Neural cell (in vitro differentiated cells): ENCODE data around the gene PICALM.

Source experiments
- CTCF ChIP-seq: fragments of 450-650 bp; IDR thresholded peaks from 2 replicates; pipeline ENCODE4 v1.5.1; 2014; ENCODE audit warnings: antibody characterized with exemption, mild to moderate bottlenecking, moderate library complexity; ENCODE audit not compliant: poor library complexity, severe bottlenecking
- EP300 ChIP-seq: fragments of 450-650 bp; conservative IDR thresholded peaks from 2 replicates; pipeline ENCODE4 v1.6.1; 2014; ENCODE audit warnings: antibody characterized with exemption, mild to moderate bottlenecking, moderate library complexity; ENCODE audit not compliant: poor library complexity, severe bottlenecking
- EZH2 ChIP-seq: fragments of 200-600, 300-800 bp; shearing (Covaris generic), sonication (generic); IDR thresholded peaks from 2 replicates; pipeline ENCODE4 v1.6.1; 2014; ENCODE audit warnings: antibody characterized with exemption, low read length, borderline replicate concordance, mild to moderate bottlenecking; ENCODE audit not compliant: insufficient read depth, poor library complexity, severe bottlenecking
- MXI1 ChIP-seq: fragments of 450-650 bp; conservative IDR thresholded peaks from 2 replicates; pipeline ENCODE4 v1.6.1; 2014; ENCODE audit warnings: antibody characterized with exemption, mild to moderate bottlenecking; ENCODE audit not compliant: poor library complexity, severe bottlenecking
- POLR2AphosphoS5 ChIP-seq: IDR thresholded peaks from 2 replicates; pipeline ENCODE4 v1.6.1; 2012
- RAD21 ChIP-seq: fragments of 450-650 bp; conservative IDR thresholded peaks from 2 replicates; pipeline ENCODE4 v1.6.1; 2014; ENCODE audit warnings: antibody characterized with exemption, mild to moderate bottlenecking, moderate library complexity
- SMC3 ChIP-seq: fragments of 450-650 bp; conservative IDR thresholded peaks from 2 replicates; pipeline ENCODE4 v1.6.1; 2014; ENCODE audit warnings: antibody characterized with exemption, mild to moderate bottlenecking, moderate library complexity; ENCODE audit not compliant: poor library complexity

DNA sequence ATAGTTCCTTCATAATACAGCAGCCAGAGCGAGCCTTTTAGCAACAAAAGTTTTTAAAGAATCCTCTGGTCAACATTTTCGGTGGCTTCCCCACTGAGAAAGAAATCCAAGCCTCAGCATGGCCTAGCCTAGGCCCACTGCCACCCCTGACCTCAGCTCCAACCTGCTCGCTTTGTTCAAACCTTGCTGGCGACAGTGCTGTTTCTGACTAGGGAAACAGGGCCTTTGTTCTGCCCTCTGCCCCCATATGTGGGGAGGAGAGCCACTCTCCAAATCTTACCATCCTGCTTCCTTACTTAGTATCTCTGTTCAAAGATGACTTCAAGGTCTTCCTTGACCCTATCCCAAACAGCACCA is 117.9 kb downstream of the PICALM start:
- TF ChIP-seq CTCF, result no peak
- TF ChIP-seq RAD21, result no peak
- no peak for TF ChIP-seq EZH2
- TF ChIP-seq SMC3, result no peak
- TF ChIP-seq EP300, result no peak
- TF ChIP-seq MXI1, result no peak
- TF ChIP-seq POLR2AphosphoS5, result no peak
